ENCODE data around the gene SP140L. TPM values are rescaled to one million over a fixed set of nuclear protein-coding genes. Genes with fewer than 3 reads are reported as not detected.
"Not testable (repeated sequence)": the region's sequence is repeated elsewhere in the genome, so short reads cannot be mapped to it uniquely, and the experiment has no call there.

SP140L gene
- total RNA-seq, 2 experiments from 2014 or later, result 95.1 to 101 TPM

DNA sequence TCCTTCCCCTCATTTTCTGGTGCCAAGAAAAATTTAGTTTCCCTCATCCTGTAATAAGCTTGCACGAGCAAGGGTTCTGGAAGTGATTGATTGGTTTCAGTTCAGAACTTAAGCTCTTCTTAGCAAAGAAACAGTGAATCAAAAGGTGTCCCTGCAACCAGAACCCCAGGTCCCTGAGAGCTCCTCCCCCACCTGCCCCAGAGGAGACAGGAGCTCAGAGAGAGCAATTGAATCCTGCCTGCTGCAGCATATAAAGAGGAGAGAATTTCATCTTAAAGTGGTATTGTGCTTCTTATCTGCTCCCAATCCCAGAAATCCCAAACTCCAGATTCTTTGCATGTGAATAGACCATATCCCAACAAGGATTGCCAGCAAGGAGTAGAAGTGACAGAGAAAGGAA is 15.4 kb upstream of the SP140L start:
- H3K9me3 Mint-ChIP-seq, DNase-seq, POLR2A ChIA-PET, CTCF ChIA-PET, H3K27me3 Mint-ChIP-seq, H3K4me3 Mint-ChIP-seq: not testable (repeated sequence)
- Mint-ChIP-seq H3K36me3 (ENCODE audit: low read depth) (peaks cover 52% of the 10 kb centered on the region), H3K27ac (peak overlapping the region; percentile 41), H3K4me1 (peaks cover 19% of the 10 kb centered on the region)

DNA sequence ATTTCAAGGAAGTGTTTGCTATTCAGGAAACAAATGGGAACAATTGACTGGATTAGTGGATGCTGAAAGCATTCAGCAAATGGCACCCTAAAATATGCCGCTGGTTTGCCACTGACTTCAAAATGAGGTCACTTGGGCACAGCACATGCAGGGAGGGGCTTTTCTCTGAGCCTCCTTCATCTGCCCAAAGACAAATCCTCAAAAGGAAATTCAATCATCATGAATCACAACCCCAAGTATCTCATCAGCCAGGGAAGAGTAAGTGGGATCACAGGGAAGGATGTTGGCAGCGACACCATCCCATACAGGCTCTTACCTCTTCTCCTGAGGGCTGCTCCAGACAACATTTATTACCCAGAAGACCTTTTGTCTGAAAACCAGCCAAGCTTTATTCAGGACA is 14.4 kb upstream of the SP140L start:
- POLR2A ChIA-PET, result no interaction called here
- Mint-ChIP-seq H3K27ac (no peak overlapping the region), H3K27me3 (no peaks in the 10 kb centered on the region), H3K36me3 (ENCODE audit: low read depth) (peaks cover 49% of the 10 kb centered on the region), H3K4me3 (no peak overlapping the region), H3K9me3 (peaks cover 3% of the 10 kb centered on the region), H3K4me1 (peaks cover 27% of the 10 kb centered on the region)
- CTCF ChIA-PET, result no interaction called here
- DNase-seq, result no peak

DNA sequence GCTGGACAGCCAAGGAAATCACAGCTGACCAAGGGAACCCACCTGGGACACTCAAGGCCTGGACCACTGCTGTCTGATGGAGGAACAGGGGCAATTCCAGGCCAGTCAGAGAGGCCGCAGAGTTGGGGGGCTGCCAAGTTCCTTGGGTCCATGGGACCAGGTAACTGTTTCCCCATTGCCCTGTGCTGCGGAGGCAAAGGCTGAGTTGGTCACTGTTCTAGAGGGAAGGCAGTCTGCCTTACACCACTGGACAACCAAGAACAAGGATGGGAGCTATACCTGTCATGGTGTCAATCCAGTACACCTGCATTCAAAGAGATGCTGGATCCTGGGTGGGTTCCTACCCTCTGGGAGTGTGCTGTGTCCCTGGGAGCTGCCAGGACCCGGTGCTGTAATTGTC is 9.6 kb upstream of the SP140L start:
- DNase-seq, result no peak
- Mint-ChIP-seq H3K36me3 (ENCODE audit: low read depth) (peaks cover 63% of the 10 kb centered on the region), H3K4me1 (peaks cover 67% of the 10 kb centered on the region), H3K27ac (peak overlapping the region; percentile 91), H3K4me3 (no peak overlapping the region), H3K27me3 (no peaks in the 10 kb centered on the region), H3K9me3 (peaks cover 4% of the 10 kb centered on the region)
- CTCF ChIA-PET, result interaction anchor here (0.8 to 2.2 kb wide), 3 partner anchors 10 to 14 kb away, joined by 3 to 7 read pairs (median 4); no protein-coding TSS in a partner anchor
- POLR2A ChIA-PET, result no interaction called here

DNA sequence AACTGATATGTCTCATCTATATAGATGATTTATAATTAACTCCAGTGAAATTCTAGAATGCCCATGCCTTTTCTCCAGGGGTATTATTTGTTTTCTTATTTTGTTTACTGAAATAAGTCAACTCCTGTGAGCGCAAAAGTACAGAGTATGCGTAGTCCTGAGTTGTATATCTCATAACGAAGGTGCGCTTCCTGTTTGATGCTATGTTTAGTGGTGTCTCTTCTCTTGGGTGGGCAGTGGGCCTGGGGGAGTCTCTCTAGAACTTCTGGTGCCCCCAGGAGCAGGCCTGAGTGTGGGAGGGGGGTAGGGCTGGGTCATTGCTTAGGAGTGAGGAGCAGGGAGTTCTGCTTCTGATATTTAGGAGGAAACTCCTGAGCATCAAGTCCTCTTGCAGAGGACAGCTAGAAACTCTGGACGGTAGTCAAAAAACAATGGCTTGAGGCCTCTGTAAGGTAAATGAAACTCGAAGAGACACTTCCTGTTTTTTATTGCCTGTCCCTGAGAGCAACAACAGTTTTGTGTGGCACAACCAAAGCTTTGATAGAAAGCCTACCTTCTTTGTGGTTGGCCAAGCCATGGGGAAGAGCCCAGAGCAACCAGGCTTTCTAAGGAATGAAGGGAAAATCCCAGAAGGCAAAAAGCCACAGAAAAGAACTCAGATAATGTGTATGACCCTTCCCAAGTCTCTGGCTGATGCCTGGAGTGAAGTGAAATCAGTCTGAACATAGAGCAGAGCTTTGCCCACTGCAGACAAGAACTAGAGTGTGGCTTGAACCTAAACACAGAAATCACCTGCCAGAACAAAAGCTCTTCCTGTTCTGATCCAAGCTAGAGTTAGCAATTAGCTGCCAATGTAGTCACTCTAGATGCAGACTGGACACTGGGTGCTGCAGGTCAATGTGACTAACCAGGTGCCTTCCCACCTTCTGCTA is 8.5 kb upstream of the SP140L start:
- Mint-ChIP-seq H3K36me3 (ENCODE audit: low read depth) (peaks cover 61% of the 10 kb centered on the region), H3K4me1 (peaks cover 72% of the 10 kb centered on the region), H3K27me3 (no peaks in the 10 kb centered on the region), H3K27ac (peak overlapping the region; percentile 91), H3K4me3 (peak overlapping the region; percentile 51), H3K9me3 (peaks cover 7% of the 10 kb centered on the region)
- ChIA-PET POLR2A (interaction anchor here (0.6 to 0.9 kb wide), 4 partner anchors 9 to 100 kb away, joined by 3 to 4 read pairs (median 3); partner anchors contain the start of genes SP110 and SP140L), CTCF (interaction anchor here (0.6 to 1.1 kb wide), 4 partner anchors 11 to 120 kb away, joined by 3 read pairs; no protein-coding TSS in a partner anchor)
- DNase-seq, result peak; percentile 25

DNA sequence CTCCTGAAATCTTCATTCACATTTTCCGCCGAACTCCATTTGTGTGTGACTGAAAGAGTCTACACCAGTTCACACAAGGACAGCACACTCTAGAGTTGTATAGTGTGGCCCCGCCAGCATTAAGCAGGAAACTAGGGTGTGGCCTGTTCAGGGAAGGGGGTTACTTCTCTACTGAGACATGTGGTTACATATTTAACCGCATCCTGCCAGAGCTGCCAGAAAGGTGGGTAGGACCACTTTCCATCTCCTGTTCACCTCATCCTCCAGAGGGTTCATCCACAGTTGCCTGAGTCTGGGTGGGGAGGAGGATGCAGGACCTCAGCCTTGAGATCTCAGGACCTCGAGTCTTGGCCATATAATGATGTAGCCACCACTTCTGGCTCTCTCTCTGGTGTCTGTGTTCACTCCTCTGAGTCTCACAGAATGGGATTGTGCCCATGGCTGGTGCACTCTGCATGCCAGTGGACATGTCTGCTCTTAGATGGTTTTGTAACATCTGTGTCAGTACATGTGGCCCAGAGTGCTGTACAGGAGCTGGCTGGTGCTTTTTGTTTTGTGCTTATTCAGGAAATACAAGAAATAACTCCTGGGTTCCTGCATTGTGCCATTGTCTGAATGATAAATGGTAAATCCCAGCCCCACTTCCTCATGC is 7.7 kb upstream of the SP140L start:
- Mint-ChIP-seq H3K9me3 (peaks cover 12% of the 10 kb centered on the region), H3K27ac (peak overlapping the region; percentile 91), H3K27me3 (no peaks in the 10 kb centered on the region), H3K36me3 (ENCODE audit: low read depth) (peaks cover 62% of the 10 kb centered on the region), H3K4me3 (peak overlapping the region; percentile 51), H3K4me1 (peaks cover 80% of the 10 kb centered on the region)
- ChIA-PET POLR2A (interaction anchor here (0.6 to 0.8 kb wide), 3 partner anchors 8 to 107 kb away, joined by 3 read pairs; partner anchors contain the start of gene SP140L), CTCF (interaction anchor here (0.9 to 1.1 kb wide), 2 partner anchors 13 to 33 kb away, joined by 3 read pairs; no protein-coding TSS in a partner anchor)
- DNase-seq, result peak; percentile 90

DNA sequence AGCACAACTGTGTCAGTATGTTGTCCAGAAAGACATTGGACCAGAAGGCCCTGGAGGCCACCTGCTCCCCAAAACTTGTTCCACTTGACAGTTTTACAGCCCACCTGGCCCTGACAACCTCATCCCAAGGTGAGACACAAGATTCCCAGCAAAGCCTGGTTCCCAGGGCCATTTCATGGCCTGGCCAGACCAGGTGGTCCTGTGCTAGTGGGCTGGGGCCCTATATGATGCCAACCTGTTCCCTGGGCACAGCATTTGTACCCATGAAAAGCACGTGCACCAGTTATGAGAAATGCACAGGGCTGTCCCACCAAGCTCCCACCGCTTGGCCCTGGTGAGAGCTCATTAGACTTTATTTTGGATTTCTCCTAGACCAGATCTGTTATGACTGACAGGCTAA is 6.0 kb upstream of the SP140L start:
- H3K9me3 Mint-ChIP-seq, result peaks cover 12% of the 10 kb centered on the region
- DNase-seq, result no peak
- CTCF ChIA-PET, result interaction anchor here (1.1 to 1.3 kb wide), 2 partner anchors 11 to 253 kb away, joined by 3 read pairs; partner anchors contain the start of gene SLC16A14
- peak overlapping the region; percentile 76 for H3K27ac Mint-ChIP-seq
- POLR2A ChIA-PET, result no interaction called here
- no peaks in the 10 kb centered on the region for H3K27me3 Mint-ChIP-seq
- peaks cover 61% of the 10 kb centered on the region for H3K36me3 Mint-ChIP-seq (ENCODE audit: low read depth)
- H3K4me3 Mint-ChIP-seq, result no peak overlapping the region
- H3K4me1 Mint-ChIP-seq, result peaks cover 88% of the 10 kb centered on the region

DNA sequence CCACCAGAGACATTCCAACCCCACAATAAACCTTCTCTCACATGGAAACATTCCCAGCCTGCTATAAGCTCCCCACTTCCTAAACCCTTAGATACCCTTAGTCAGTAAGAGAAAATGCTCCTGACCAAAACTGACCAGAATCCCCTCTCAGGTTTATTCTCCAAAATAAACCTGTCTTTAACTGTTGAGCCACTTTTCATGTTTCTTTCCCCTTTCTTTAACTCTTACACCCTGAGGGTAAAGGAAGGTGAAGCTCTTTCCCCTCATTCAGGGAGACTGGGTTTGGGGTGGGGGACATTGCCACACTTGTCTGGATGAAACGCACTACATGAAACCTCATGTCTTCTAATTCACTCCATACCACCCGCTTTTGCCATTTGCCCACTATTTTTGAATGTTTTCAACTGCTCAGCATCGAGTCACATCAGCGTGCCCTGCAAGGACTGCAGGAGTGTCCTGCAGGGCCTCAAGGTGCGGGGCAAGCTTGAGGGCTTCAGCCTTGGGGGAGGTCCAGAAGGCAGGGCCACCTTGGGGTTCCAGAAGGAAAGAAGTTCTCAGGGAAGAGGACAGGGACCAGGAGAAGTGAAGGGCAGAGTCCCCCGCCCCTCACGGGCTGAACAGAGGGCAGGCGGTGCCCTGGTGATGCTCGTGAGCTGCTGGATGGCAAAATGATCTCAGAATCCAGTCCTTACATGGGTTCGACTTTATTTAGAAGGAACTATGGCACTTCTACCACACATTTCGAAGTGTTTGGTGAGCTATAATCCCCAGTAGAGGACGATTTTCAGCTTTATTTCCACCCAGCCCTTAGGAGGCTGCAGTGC is 4.2 kb upstream of the SP140L start:
- H3K4me1 Mint-ChIP-seq, result peaks cover 80% of the 10 kb centered on the region
- no peak for DNase-seq
- POLR2A ChIA-PET, result no interaction called here
- CTCF ChIA-PET, result interaction anchor here (0.6 to 1.6 kb wide), 5 partner anchors 8 to 58 kb away, joined by 3 to 5 read pairs (median 3); no protein-coding TSS in a partner anchor
- H3K9me3 Mint-ChIP-seq, result peaks cover 12% of the 10 kb centered on the region
- H3K36me3 Mint-ChIP-seq (ENCODE audit: low read depth), result peaks cover 67% of the 10 kb centered on the region
- no peaks in the 10 kb centered on the region for H3K27me3 Mint-ChIP-seq
- H3K4me3 Mint-ChIP-seq, result no peak overlapping the region
- H3K27ac Mint-ChIP-seq, result peak overlapping the region; percentile 82

DNA sequence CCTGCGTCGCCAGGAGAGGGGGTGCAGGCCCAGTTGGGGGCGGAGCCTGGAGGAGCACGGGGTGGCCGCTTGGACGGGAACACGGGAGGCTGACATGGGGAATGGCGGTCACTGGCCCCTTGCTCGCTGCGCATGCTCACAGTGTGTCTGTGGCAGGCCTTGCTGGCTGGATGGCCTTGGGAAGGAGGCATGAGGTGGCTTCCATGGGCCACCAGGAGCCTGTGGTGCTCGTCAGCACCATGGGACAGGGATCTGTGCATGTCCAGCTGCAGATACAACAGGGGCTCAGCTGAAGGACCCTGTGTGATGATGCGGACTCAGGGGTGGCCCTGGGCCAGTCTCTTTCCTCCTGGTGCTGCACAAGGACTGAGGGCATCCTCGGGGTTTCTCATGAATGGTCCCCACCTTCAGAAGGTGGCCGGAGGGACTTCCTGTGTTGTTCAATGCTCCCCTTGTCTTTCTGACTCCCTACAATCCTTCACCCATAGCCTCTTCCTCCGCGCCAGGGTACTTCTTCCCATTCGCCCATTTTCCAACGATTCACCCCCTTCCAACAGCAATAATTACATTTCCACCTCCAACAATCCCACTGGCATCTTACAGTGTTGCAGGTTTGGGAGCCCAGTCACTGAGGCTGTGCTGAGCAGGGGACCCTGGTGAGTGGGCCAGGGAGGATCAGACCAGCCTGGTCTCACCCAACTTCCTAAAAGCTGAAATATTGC is 3.4 kb upstream of the SP140L start:
- Mint-ChIP-seq H3K9me3 (peaks cover 12% of the 10 kb centered on the region), H3K27me3 (no peaks in the 10 kb centered on the region), H3K36me3 (ENCODE audit: low read depth) (peaks cover 61% of the 10 kb centered on the region), H3K4me1 (peaks cover 74% of the 10 kb centered on the region), H3K4me3 (no peak overlapping the region), H3K27ac (peak overlapping the region; percentile 77)
- POLR2A ChIA-PET, result no interaction called here
- CTCF ChIA-PET, result interaction anchor here (0.6 to 1.6 kb wide), 3 partner anchors 9 to 59 kb away, joined by 3 to 4 read pairs (median 3); no protein-coding TSS in a partner anchor
- DNase-seq, result no peak

DNA sequence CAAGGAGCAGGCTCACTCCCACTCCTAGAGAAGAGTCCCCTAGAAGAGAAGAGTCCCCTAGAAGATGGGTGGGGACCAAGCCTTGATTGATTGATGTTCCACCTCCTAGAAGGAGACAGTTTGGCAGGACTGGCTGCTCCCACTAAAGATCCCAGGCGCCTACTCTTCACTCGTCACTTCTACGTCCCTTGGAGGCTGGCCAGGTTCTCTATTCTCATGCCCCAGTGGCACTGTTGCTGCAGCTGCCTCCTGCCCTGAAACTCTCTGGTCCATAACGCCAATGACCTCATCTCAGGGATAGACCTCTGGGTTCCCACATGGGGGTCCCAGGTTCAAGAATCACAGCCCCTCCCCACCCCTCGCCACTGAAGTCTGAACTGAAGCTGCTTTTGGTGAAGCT is 2.5 kb upstream of the SP140L start:
- Mint-ChIP-seq H3K36me3 (ENCODE audit: low read depth) (peaks cover 71% of the 10 kb centered on the region), H3K4me1 (peaks cover 75% of the 10 kb centered on the region), H3K27me3 (no peaks in the 10 kb centered on the region), H3K4me3 (no peak overlapping the region), H3K9me3 (peaks cover 12% of the 10 kb centered on the region), H3K27ac (peak overlapping the region; percentile 78)
- no peak for DNase-seq
- POLR2A ChIA-PET, result no interaction called here
- CTCF ChIA-PET, result interaction anchor here (1.2 to 1.6 kb wide), 2 partner anchors 24 to 40 kb away, joined by 4 read pairs; no protein-coding TSS in a partner anchor

DNA sequence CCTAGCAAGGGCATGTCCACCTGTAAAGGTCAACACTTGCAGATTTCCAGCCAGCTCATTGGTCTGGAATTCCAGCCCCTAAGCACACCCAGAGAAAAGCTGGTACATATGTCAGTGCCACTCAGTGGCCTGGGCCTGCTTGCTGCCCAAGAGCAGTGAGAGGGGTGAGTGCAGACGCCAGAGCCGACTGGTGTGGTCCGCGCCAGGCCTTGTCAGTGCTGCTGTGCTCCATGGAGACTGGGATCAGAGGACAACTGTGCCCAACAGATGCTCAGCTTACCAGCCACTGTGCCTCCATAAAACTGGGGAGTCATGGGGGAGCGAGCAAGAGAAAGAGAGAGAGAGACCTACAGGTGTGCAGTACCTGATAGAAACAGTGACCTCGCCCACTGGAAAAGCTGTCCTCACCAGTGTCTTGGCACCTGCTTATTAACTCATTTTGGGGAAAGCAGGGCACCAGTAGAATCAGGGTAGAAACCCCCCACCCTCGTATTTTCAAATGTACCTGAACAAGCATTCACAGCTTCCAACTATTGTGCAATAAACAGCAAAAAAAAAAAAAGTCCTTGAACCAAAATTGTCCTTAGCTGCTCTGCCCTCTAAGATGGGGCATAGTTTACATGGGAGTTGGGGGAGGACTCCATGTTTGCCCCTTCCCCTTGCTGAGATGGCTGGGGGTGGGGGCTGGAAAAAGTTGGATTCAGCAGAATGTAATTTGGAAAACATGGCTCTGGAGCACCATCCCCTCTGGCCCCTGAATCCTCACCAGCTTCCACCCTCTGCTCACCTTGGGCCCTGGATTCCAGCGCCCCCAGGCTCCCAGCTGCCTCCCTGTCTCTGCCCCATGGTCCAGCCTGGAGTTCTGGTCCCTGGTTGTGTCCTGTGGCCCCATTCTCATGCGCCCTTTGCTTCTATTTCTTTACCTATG is 1.4 kb upstream of the SP140L start:
- H3K36me3 Mint-ChIP-seq (ENCODE audit: low read depth), result peaks cover 74% of the 10 kb centered on the region

More for the DNA sequence above, 1.4 kb upstream of the SP140L start:
- peaks cover 15% of the 10 kb centered on the region for H3K9me3 Mint-ChIP-seq
- ChIA-PET POLR2A (no interaction called here), CTCF (interaction anchor here (0.6 to 1.6 kb wide), 4 partner anchors 25 to 1582 kb away, joined by 3 to 4 read pairs (median 4); no protein-coding TSS in a partner anchor)
- no peak for DNase-seq
- no peaks in the 10 kb centered on the region for H3K27me3 Mint-ChIP-seq
- H3K27ac Mint-ChIP-seq, result peak overlapping the region; percentile 96
- H3K4me1 Mint-ChIP-seq, result peaks cover 75% of the 10 kb centered on the region
- H3K4me3 Mint-ChIP-seq, result peak overlapping the region; percentile 87
